Stimulated activated CD8-positive, alpha-beta memory T cell treated with anti-CD3 and anti-CD28 coated beads, Interleukin-2, amount 100 ng/mL, for 48 hours (primary cell): ENCODE data around the gene C5orf58.
A peak's percentile ranks its signal among the peaks of the same experiment; 100 is the strongest.
"Not testable (repeated sequence)": the region's sequence is repeated elsewhere in the genome, so short reads cannot be mapped to it uniquely, and the experiment has no call there.

ENCODE experiments used
- DNase-seq, 2 donors: peaks; one replicate each; pipeline ENCODE4 v3.0.0-alpha.2; 2020; ENCODE audit warnings: low read depth in 2 of 2

C5orf58 gene

DNA sequence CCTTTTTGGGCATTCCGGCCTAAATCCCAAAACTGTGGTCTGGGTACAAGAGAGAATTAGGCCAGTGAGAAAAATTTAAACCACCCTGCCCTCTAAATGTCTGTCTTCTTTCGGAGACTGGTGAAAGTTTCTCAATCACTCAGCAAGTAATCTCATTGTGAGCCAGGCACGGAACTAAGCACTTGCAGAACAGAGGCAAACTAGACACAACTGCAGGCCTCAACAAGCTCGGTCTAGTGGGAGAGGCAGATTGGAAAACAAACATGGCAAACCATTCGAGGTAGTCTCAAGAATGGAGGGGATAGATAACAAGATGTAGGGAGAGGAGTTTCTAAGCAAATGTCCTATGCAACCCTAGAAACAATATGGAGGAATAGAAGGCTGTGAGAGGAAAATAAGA, 8.9 kb upstream of the C5orf58 start:
- DNase-seq = no peak

DNA sequence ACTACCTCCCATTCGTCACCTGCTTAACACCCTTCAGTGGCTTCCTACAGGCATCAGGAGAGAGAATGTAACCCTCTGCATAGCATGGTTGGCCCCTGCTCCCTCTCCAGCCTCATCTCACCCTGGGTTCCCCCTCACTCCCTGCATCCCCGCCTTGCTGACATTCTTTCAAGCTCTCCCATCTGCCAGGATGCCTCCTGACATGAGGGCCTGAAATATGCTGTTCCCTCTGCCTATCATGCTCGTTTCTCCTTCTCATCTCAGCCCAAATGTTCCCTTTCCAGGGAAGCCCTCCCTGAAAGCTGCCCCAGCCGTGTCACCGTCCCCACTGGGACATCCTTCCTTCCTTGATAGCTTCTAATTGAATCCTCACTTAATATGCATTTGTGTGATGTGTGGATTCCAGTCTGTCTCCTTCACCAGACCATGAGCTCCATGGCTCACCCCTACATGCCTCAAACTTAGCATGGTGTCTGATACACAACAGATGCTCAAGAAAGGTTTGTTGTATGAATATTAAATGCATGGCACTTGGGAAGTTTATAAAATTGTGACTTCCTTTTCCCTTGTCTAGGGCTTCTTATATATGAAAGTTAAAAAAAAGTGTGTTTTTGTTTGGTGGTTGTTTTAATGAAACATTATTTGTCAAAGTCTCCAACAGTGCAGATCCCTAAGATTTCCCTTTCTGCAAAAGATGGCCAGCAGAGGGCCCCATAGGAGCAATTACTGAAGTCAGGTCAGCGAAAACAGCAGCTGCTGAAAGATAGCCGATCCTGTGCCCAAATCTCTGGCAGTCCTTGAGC, 7.3 kb upstream of the C5orf58 start:
- peak; percentile 56 to 65 for DNase-seq

DNA sequence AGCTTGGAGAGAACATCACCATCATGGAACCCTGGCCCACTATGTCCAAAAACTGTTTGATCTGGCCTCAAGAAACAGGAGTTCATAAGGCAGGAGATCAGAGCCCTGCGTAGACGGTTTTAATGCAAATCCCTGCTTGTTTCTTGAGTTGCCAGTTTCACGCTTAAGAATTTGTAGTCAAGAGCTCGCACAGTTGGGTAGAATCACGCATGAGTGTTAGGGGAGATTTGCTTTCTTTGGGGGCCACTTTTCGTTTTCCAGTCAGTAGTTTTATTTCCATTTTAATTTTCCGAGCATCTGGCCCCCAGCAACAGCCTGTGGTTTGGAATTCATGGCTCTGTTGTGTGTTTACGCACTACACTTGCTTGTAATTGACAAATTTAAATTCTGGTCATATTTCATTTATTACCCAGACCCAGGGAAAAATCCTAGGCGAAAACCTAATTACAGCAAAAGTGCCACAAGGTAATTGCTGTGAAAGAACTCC, 6.6 kb upstream of the C5orf58 start:
- no peak for DNase-seq

DNA sequence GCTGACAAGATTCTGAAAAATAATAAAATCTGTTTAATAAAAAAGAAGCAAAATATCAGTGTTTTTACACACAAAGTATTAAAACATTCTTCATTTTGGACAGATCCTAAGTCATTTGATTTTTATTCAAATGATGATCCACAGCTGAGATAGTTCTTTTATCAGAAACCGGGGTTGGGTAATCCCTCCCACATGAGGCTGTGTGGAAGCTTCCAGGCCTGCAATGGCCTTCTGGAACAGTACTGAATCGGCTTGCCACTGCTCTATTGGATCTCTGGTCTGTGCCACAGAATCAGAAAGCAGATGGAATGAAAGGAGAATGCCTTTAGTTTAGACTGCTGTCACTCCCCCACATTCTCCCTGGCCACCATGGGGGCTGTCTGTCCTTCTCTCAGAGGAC, 6.1 kb upstream of the C5orf58 start:
- DNase-seq = no peak

DNA sequence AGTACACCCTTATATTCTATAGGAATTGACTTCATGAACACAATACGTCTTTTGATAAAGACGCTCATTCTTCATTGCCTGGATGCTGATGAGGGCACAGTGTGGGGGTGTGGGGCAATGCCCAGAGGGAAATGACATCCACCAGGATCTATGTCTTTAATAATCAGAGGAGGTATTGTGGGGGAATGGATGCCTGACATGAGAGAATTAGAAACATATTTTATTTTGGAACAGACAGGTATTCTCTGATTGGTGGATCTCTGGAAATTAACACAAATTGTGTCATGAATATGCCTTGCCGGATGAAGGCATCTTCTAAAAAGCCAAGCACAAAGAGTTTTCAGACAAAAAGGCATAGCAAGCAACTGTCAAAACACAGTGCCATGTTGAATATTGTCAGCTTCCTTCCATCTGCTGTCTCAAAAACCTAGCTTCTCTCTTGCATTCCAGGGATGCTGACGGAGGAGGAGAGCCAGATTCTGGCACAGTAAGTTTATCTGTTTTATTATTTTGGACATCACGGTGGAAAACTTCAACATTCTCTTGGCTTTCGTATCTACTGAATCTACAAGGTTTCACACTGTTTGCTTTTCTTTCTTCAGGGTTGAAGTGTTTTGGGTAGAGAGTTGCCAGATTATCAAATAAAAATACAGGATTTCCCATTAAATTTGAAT, 3.9 kb upstream of the C5orf58 start:
- DNase-seq = no peak

DNA sequence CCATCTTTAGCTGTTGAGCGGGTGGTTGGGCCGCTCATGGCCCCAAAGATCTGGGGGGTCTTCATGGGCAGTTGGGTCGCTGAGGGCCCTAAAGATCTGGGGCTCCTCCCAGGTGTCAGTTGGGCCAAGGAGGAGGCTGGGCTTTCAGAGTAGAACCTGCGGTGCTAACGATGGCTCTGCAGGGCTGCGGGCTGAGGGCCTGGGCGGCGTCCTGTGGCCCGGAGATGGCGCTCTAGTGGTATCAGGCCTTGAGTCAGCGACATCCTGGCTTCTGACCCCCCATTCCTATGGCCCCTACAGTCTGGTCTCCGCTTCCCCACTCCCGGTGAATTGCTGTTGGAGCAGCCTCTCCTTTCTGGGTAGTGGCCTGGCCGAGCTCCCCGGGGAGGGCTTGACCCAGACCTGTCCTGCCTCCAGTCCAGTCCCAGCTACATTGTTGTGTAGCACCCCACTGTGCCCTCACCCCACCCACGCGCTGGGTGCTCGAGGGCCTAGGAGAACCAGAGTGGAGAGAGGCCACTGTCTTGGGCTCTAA, 640 bp downstream of the C5orf58 start:
- DNase-seq = no peak

DNA sequence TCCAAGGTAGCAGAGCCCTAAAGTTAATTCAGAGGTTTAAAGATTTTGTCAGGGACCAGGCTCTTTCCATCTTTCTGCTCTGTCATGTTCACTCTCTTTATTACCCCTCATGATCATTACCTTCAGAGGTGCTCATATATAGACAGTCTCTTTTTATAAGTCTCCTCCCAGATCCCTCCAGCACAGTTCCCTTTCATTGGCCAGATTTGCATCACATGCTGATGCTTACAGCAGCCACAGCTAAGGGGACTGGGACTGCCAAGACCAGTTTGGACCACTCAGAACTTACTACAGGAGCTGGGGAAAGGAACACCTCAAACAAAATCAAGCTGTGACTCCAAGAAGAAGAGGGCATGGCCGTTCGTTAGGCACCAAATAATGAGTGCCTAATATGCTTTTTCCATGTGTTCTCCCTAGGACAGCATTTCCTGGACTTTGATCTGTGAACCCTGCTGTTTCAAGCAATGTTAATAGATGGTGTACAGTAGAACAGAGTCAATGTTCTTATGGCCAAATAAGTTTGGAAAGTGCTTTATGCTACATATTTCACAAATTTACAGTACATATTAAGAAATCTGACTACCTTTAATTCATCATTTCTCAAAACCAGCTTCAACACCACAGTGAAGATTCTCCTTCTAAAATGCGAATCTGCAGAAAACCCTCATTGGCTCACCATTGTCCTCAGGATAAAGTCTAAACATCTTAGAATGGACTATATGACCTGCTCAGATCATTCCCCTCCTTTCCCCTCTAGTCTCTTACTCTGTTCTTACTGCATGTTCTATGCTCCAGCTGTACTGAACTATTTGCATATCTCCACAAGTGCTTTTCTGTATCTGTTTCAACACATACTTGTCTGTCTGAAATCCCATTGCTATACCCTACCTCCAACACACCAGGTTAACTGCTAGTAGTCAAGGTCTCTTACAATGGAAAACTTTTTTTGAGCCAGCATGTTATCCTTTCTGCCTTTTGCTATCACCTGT, 3.4 kb downstream of the C5orf58 start:
- DNase-seq = no peak

DNA sequence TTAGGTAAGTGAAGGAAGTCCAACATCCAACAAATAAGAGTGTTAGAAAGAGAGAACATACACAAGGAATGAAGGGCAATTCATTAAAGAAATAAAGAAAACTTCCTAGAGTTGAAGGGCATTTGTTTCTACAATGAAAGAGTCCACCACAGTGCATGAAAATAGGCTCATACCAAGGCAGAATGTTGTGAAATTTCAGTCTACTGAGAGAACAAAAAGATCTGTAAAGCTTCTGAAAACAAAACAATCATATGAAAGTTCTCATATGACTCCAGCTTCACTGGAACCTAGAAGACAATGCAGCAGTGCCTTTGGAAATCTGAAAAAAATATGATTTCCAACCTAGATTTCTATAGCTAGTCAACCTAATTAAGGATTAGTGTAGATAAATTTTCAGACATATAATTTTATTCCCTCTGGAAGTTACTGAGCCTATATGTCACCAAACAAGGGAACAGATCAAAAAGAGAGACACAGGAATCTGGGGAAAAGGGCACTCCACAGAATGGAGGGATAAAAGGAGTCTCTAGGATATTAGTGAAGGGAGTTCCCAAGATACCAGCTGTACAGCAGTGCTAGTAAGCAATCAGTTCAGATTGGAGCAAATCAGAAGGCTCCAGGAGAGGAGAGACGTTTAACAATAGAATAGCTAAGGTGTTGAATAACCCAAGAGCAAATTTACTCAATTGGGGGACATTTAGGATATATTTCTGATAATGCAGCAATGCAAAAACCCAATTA, 5.8 kb downstream of the C5orf58 start:
- no peak for DNase-seq

DNA sequence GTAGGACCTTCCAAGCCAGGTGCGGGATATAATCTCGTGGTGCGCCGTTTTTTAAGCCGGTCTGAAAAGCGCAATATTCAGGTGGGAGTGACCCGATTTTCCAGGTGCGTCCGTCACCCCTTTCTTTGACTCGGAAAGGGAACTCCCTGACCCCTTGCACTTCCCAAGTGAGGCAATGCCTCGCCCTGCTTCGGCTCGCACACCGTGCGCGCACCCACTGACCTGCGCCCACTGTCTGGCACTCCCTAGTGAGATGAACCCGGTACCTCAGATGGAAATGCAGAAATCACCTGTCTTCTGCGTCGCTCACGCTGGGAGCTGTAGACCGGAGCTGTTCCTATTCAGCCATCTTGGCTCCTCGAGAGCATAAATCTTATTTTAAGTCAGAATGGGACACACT, 12.7 kb downstream of the C5orf58 start:
- DNase-seq = not testable (repeated sequence)

DNA sequence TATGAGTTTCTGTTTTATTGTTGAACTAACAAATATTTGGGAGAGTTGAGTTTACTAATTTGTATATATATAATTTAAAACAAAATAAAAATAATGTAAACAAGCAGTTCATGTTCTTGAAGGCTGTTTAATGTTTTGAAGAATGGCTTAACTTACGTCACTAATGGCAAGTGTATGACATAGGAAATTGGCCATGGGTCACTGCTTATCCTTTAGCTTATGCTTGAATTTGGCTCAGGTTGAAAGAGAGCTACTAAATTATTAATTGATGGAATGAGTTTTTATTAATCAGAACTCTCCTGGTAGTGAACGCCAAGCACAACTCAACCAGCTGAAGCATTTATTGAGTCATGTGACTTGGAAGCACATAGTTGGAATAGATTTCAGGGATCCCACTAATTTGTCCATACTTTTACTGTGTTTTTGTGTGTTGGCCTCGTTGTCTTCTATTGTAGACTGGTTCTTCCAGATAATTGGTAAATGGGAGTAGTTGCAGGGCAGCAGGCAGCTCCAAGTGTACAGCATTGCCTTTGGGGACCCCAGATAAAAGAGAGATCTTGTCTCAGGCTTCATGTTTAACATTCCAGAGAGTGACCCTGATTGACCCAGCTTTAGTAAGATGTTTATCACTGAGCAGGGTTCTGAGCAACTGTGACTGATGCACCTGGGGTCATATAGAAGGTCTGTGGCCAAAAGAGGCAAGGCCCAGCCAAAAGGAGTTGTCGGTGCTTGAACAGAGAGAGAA, 13.5 kb downstream of the C5orf58 start:
- no peak for DNase-seq

DNA sequence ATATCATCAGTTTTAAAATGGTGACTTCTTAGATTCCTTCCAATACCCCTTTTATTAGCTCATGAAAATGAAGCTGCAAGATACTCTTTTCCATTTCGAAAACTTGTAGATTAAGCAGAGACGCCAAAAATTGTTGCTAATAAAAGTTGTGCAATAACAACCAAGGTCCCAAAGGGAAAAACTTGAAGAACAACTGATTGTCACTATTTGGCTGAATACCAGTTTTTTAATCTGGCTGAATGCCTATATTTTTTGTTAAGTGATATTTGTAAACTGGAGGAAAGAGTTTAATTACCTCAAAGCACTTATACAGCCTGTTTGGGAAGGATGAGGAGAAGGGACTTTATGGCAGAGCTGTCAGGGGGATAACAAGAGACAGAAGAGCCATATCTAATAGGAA, 14.6 kb downstream of the C5orf58 start:
- no peak for DNase-seq

DNA sequence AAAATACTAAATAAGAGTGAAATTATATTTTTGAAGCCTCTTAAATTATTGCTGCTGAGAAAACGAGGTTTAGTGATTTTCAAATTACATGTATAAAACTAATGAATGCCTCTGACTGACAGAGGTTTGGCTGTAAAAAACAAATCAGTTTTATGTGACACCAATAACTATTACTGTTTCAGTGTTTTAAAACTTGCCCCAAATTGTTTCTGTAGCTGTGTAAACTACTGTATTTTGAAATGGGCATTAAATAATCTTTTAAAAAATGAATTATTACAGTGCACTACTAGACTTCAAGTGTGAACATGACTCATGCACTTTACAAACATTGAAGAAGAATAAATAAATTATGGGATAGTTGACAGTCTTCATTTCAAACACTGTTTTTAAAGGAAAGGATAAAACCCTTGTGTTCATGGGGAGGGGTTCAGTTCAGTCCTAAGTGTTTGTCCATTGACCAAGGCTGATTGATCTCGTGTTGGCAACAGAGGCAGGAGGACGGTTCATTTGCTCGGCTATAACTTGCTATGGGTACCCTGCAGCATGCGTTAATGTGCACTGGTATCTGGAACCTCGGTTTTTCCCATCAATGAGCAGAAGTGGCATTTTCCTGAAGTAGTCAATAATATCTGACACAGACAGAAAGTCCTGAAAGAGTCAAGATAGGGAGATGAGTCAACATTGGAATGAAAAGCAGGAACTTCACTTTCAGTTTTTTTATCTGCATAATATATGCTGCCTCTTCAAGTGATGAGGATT, 15.6 kb downstream of the C5orf58 start:
- DNase-seq = no peak

DNA sequence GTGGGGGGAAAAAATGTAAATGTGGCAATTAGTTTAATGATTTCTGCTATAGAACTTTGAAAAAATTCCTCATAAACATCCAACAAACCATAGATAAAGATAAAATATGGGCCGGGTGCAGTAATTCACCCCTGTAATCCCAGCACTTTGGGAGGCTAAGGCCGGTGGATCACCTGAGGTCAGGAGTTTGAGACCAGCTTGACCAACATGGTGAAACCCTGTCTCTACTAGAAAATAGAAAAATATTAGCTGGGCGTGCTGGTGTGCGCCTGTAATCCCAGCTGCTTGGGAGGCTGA, 16.1 kb downstream of the C5orf58 start:
- not testable (repeated sequence) for DNase-seq

DNA sequence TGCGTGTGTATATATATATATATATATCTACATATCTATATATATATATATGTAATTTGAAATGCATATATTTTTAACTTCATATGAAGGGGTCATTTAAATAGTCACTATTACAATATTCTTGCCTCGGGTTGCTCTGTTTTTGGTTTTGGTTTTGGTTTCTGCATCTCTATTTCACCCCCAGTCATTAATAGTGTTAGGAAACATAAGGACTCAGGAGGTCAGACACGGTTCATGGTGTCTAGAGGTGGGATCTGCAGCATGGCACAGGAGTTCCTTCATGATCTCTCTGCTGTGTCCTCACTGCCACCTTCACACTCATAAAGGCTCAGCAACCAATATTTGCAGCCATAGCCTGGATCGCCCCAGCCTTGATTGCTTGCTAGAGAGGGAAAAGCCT, 16.6 kb downstream of the C5orf58 start:
- no peak for DNase-seq

DNA sequence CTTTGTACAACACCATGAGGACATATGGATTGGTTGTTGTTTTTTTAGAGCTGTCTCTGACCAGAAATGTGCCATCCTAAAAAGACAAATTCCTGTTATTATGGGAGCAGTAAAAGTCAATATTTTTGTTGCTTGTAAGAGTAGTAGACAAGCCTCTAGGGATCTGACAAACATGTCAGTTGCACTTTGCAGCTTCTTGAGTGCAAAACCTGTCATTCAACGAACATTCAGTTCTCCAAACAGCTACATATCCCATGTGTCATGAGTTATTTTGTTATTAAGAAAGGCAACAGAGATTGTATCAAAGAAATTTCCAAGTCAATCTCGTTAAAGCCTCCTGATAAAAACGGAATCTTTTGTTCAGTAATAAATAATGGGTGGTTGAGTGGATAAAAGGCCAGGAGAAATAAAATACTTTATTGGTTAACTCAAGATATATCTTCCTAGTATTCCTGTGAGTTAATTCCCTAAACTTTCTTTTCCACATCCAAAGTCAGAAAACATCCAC, 18.1 kb downstream of the C5orf58 start:
- no peak for DNase-seq

DNA sequence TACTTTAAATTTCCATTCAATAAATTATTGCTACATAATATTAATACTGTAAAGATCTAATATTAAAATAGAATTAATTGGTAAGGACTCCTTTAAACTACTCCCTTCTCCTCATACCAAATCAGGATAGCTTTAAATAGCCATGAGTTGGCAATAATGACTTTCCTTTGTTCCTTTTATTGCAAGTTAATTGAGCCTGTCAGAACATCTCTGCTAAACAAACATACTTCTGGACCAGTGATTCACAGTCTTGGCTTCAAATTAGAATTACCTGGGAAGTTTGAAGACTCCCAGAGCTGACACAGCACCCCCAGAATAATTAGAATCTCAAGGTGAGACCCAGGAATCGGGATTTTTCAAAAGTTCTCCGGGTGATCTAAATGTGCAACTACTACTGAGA, 18.7 kb downstream of the C5orf58 start:
- DNase-seq = no peak

DNA sequence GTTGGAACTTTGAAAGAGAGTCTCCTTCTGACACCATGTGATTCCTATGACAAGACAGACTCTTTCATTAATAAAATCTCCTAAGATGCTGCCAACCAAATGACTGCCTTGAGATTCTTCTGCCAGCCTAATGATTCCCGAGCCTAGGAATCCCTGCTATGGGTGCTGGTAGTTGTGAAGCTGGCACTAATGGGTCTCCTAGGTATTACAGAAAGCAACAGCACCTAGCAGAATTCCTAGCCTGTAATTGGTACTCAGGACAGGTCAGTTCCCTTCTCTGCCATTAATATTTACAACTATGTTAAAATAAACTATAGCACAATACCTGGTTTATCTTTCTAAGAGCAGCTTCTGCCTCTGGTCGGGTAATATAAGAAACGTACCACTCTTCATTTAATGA, 19.3 kb downstream of the C5orf58 start:
- DNase-seq = no peak

DNA sequence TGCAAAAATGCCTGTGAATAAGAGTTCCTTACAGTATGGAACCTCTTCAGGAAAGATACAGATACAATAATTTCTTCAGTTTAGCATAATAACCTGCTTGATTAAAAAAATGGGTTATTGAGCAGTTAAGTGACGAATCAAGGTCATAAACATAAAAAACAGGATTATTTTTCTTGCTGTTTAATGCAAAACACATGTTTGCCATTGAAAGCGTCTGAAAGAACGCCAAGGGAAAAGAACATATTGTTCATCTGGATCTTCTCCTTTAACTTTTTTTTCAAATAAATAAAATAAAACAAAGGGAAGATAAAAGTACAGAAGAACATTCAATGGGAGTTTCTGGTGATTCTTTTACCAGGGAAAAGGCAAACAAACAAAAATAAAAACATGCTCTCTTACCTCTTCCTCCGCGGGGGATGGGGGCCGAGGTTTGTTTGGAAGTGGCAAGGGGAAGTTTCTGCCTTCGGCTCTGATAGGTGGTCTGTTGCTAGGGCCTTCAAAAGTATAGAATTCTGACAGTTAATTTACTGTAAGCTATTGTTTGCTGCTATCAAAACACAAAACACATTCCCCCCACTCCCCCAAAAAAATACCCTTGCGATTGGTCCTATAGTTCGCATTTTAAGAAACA, 20.1 kb downstream of the C5orf58 start:
- DNase-seq = no peak

DNA sequence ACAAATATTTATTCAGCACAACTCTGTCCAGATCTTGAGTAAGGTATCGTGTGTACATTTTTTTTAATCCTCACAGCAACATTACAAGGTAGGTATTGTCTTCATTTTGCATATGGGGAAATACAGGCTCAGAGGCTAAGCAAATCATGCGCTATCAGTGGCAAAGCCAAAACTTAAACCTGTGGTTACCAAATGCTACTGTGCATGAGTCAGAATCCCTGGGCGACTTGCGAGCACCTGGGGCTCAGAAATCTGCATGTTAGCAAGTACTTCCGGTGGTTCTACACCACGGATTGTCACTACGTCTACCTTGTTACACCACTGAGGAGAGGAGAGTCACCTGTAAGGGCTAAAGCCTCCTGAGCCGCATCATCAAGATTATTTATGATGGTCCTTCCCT, 21.3 kb downstream of the C5orf58 start:
- DNase-seq = no peak
